HCT116 (cell line): Measurements from ENCODE around the gene PGS1. TPM values are rescaled to one million over a fixed set of nuclear protein-coding genes. Genes with fewer than 3 reads are reported as not detected.

Experiments
- ATAC-seq: fragments of 200-7000 bp; cut with Tn5 transposase; 2 replicates; pipeline ENCODE4 v1.9.1; 2020; ENCODE audit warnings: mild to moderate bottlenecking, moderate library complexity
- BruUV-seq: library from RNA; stranded (reverse); fragments of 400-500 nt; replicated peaks from 2 replicates; lab custom pipeline; 2021; lab: Mats Ljungman, UMichigan
- CTCF ChIA-PET: fragments of 300-600 bp; sonication (Branson Sonifier 250); formaldehyde crosslinking; loops from one replicate; lab custom pipeline; 2021; ENCODE audit warnings: antibody characterized with exemption; lab: Charles Lee
- POLR2A ChIA-PET: fragments of 300-600, 350-600 bp; sonication (Branson Sonifier 250); formaldehyde crosslinking; loops from one replicate; lab custom pipeline; 2021; ENCODE audit warnings: antibody characterized with exemption; lab: Charles Lee
- RAD21 ChIA-PET, 2 experiments: fragments of 300-600 bp; sonication (Branson Sonifier 250); formaldehyde crosslinking; loops; one replicate each; lab custom pipeline; 2023; ENCODE audit warnings: low total read pairs in 2 of 2; ENCODE audit not compliant: uncharacterized antibody in 2 of 2, unreplicated experiment in 2 of 2, low non-redundant PET in 1 of 2; lab: Charles Lee
- DNase-seq: peaks from one replicate; pipeline ENCODE4 v3.0.0-alpha.2; 2010; ENCODE audit warnings: low read depth, low spot score
- H2AFZ ChIP-seq: fragments of 200-600 bp; shearing (Covaris generic), sonication (generic); 2 replicates; pipeline ENCODE4 v1.6.1; 2017; ENCODE audit warnings: low read depth, mixed run types, mixed read lengths, antibody characterized with exemption, low read length; ENCODE audit not compliant: poor library complexity, severe bottlenecking
- H3K27ac ChIP-seq: 2 replicates; pipeline ENCODE4 v1.5.1; 2012; ENCODE audit warnings: low read depth, low read length
- H3K27me3 ChIP-seq: fragments of 200-600 bp; sonication (generic); 2 replicates; pipeline ENCODE4 v1.6.1; 2016; ENCODE audit warnings: mixed run types, low read length, mixed read lengths; ENCODE audit not compliant: insufficient read depth
- H3K36me3 ChIP-seq, 2 experiments: fragments of 200-500 bp in 1 of 2; fragments of 200-600 bp in 1 of 2; sonication (Bioruptor generic) in 1 of 2; sonication (generic) in 1 of 2; 2 replicates each; pipeline versions ENCODE4 v1.5.1 to v1.6.1; 2014 to 2016; ENCODE audit warnings: low read length in 2 of 2, inconsistent platforms in 1 of 2, mixed read lengths in 1 of 2, mixed run types in 1 of 2; ENCODE audit not compliant: insufficient read depth in 2 of 2, control insufficient read depth in 1 of 2
- H3K4me1 ChIP-seq, 2 experiments: fragments of 200-600 bp in 1 of 2; sonication (generic) in 1 of 2; 2 replicates each; pipeline versions ENCODE4 v1.5.1 to v1.6.1; 2012 to 2017; ENCODE audit warnings: low read length in 2 of 2, inconsistent platforms in 1 of 2, mild to moderate bottlenecking in 1 of 2, mixed read lengths in 1 of 2, mixed run types in 1 of 2, moderate library complexity in 1 of 2; ENCODE audit not compliant: insufficient read depth in 2 of 2, control insufficient read depth in 1 of 2
- H3K4me2 ChIP-seq: fragments of 200-600 bp; sonication (generic); 2 replicates; pipeline ENCODE4 v1.6.1; 2017; ENCODE audit warnings: mixed run types, low read length, mixed read lengths
- H3K4me3 ChIP-seq, 2 experiments: fragments of 200-600 bp in 1 of 2; sonication (generic) in 1 of 2; replicated peaks in 1 of 2; 2 replicates each; pipeline ENCODE4 v1.5.1; 2011 to 2016; ENCODE audit warnings: low read length in 2 of 2, control low read depth in 1 of 2, low read depth in 1 of 2, mild to moderate bottlenecking in 1 of 2, mixed read lengths in 1 of 2, mixed run types in 1 of 2
- H3K79me2 ChIP-seq: fragments of 200-600 bp; sonication (generic); 2 replicates; pipeline ENCODE4 v1.6.1; 2017; ENCODE audit warnings: mild to moderate bottlenecking, mixed run types, low read length, moderate library complexity, mixed read lengths; ENCODE audit not compliant: insufficient read depth
- H3K9ac ChIP-seq: fragments of 200-600 bp; sonication (generic); 2 replicates; pipeline ENCODE4 v1.6.1; 2016; ENCODE audit warnings: low read length, mixed read lengths
- H3K9me2 ChIP-seq: fragments of 200-600 bp; sonication (generic), shearing (Covaris generic); 2 replicates; pipeline ENCODE4 v1.6.1; 2017; ENCODE audit warnings: mixed run types, mild to moderate bottlenecking, moderate library complexity; ENCODE audit not compliant: insufficient read depth
- H3K9me3 ChIP-seq, 2 experiments: fragments of 200-500 bp in 1 of 2; fragments of 200-600 bp in 1 of 2; sonication (Bioruptor generic) in 1 of 2; sonication (generic) in 1 of 2; 2 replicates each; pipeline ENCODE4 v1.6.1; 2014 to 2017; ENCODE audit warnings: low read length in 2 of 2, mixed read lengths in 2 of 2, inconsistent platforms in 1 of 2, low read depth in 1 of 2, mild to moderate bottlenecking in 1 of 2, mixed run types in 1 of 2, moderate library complexity in 1 of 2; ENCODE audit not compliant: control insufficient read depth in 1 of 2, insufficient read depth in 1 of 2
- H4K20me1 ChIP-seq: fragments of 200-600 bp; sonication (generic), shearing (Covaris generic); 2 replicates; pipeline ENCODE4 v1.6.1; 2017; ENCODE audit warnings: mixed run types, mild to moderate bottlenecking, moderate library complexity; ENCODE audit not compliant: insufficient read depth
- CBX3 ChIP-seq: IDR thresholded peaks from 2 replicates; pipeline ENCODE4 v1.6.1; 2012; ENCODE audit warnings: low read depth
- CEBPB ChIP-seq: IDR thresholded peaks from 2 replicates; pipeline ENCODE4 v1.6.1; 2012; ENCODE audit warnings: low read depth
- EZH2phosphoT487 ChIP-seq: fragments of 200-600 bp; IDR thresholded peaks from 2 replicates; pipeline ENCODE4 v1.6.1; 2018; ENCODE audit warnings: antibody characterized with exemption, borderline replicate concordance
- JUND ChIP-seq: IDR thresholded peaks from 2 replicates; pipeline ENCODE4 v1.6.1; 2012
- POLR2A ChIP-seq: IDR thresholded peaks from 2 replicates; pipeline ENCODE4 v1.7.0; 2011; ENCODE audit warnings: borderline replicate concordance; ENCODE audit not compliant: insufficient read depth, insufficient read length; ENCODE audit errors: extremely low read depth
- POLR2AphosphoS5 ChIP-seq: IDR thresholded peaks from 2 replicates; pipeline ENCODE4 v1.6.1; 2011; ENCODE audit warnings: mild to moderate bottlenecking, low read depth, low read length, moderate library complexity
- SIN3A ChIP-seq: IDR thresholded peaks from 2 replicates; pipeline ENCODE4 v1.6.1; 2012; ENCODE audit warnings: low read depth
- SP1 ChIP-seq: IDR thresholded peaks from 2 replicates; pipeline ENCODE4 v1.6.1; 2012; ENCODE audit warnings: low read depth
- SRF ChIP-seq: IDR thresholded peaks from 2 replicates; pipeline ENCODE4 v1.6.1; 2012; ENCODE audit warnings: low read depth
- TCF7L2 ChIP-seq: IDR thresholded peaks from 2 replicates; pipeline ENCODE4 v1.7.0; 2011; ENCODE audit warnings: borderline replicate concordance, inconsistent platforms; ENCODE audit not compliant: insufficient read depth, insufficient read length; ENCODE audit errors: extremely low read depth
- YY1 ChIP-seq: IDR thresholded peaks from 2 replicates; pipeline ENCODE4 v1.6.1; 2011; ENCODE audit warnings: low read length, low read depth, moderate library complexity, mild to moderate bottlenecking; ENCODE audit not compliant: insufficient replicate concordance; ENCODE audit errors: extremely low read depth
- ZFX ChIP-seq: fragments of 450-650 bp; IDR thresholded peaks from 2 replicates; pipeline ENCODE4 v1.6.1; 2017
- ZNF274 ChIP-seq: fragments of 200-500 bp; sonication (Bioruptor generic); IDR thresholded peaks from 2 replicates; pipeline ENCODE4 v1.6.1; 2014; ENCODE audit warnings: mild to moderate bottlenecking, low read depth, low read length, inconsistent platforms
- intact Hi-C: fragments of 100-400 bp; cut with micrococcal nuclease; formaldehyde crosslinking; loops from 2 replicates; pipeline ENCODE4 v1.10.0; 2022
- total RNA-seq: library from RNA; stranded (reverse); gene quantifications from one replicate; pipeline ENCODE4 v1.2.1, GENCODE V29; 2021; ENCODE audit not compliant: unreplicated experiment
- TF ChIP-seq, protein P1 (sequence below): IDR thresholded peaks from 2 replicates; pipeline ENCODE4 v1.6.1; 2012
- TF ChIP-seq, protein P2 (sequence below), 3 experiments: fragments of 200-600 bp in 1 of 3; sonication (generic) in 1 of 3; IDR thresholded peaks in 2 of 3; conservative IDR thresholded peaks in 1 of 3; 2 replicates each; pipeline ENCODE4 v1.5.1; 2012 to 2017; ENCODE audit warnings: low read depth in 2 of 3, low read length in 2 of 3, antibody characterized with exemption in 1 of 3, borderline replicate concordance in 1 of 3, control low read depth in 1 of 3, mild to moderate bottlenecking in 1 of 3, mixed read lengths in 1 of 3, mixed run types in 1 of 3, moderate library complexity in 1 of 3; ENCODE audit not compliant: insufficient read depth in 1 of 3
- TF ChIP-seq, protein P3 (sequence below): IDR thresholded peaks from 2 replicates; pipeline ENCODE4 v1.6.1; 2011; ENCODE audit warnings: mild to moderate bottlenecking, low read length, moderate library complexity; ENCODE audit not compliant: insufficient replicate concordance; ENCODE audit errors: extremely low read depth

PGS1 gene
- total RNA-seq, 1 experiment from 2014 or later: 44.4 TPM

DNA sequence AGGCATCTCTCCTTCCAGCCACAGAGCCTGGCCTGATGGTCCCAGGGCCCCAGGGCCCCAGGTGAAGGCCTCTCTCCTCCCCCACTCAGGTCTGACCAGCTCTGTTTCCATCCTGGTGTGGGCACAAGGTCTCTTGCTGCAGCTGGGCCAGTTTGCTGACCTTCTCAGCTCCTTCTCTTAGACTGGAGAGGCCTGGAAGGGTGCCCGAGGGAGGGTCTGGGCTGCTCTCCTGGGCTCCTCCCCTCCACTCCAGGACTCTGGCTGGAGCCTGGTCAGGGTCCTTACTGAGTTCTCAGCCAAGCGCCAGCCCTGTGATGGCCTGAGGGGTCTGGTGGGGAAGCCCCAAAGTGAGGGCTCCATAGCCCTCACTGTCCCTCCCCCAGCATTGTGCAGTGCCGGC lies 31.0 kb upstream of the PGS1 start (continued):
- no peak for TF ChIP-seq POLR2AphosphoS5
- no peak for TF ChIP-seq EZH2phosphoT487
- TF ChIP-seq CEBPB: no peak
- TF ChIP-seq SP1: no peak
- no peak for TF ChIP-seq CBX3
- TF ChIP-seq ZNF274: no peak
- no peak for TF ChIP-seq ZFX
- TF ChIP-seq JUND: no peak
- TF ChIP-seq, protein P1, sequence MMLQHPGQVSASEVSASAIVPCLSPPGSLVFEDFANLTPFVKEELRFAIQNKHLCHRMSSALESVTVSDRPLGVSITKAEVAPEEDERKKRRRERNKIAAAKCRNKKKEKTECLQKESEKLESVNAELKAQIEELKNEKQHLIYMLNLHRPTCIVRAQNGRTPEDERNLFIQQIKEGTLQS: no peak
- TF ChIP-seq, protein P2, sequence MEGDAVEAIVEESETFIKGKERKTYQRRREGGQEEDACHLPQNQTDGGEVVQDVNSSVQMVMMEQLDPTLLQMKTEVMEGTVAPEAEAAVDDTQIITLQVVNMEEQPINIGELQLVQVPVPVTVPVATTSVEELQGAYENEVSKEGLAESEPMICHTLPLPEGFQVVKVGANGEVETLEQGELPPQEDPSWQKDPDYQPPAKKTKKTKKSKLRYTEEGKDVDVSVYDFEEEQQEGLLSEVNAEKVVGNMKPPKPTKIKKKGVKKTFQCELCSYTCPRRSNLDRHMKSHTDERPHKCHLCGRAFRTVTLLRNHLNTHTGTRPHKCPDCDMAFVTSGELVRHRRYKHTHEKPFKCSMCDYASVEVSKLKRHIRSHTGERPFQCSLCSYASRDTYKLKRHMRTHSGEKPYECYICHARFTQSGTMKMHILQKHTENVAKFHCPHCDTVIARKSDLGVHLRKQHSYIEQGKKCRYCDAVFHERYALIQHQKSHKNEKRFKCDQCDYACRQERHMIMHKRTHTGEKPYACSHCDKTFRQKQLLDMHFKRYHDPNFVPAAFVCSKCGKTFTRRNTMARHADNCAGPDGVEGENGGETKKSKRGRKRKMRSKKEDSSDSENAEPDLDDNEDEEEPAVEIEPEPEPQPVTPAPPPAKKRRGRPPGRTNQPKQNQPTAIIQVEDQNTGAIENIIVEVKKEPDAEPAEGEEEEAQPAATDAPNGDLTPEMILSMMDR (IDR thresholded peaks at IDR 0.05 in 2 of 3, conservative IDR thresholded peaks at IDR 0.05 in 1 of 3; ENCODE audit: borderline replicate concordance in 1 of 3, insufficient read depth in 1 of 3, low read depth in 2 of 3, low read length in 2 of 3): no peak
- no peak for TF ChIP-seq SIN3A
- no peak for TF ChIP-seq YY1

DNA sequence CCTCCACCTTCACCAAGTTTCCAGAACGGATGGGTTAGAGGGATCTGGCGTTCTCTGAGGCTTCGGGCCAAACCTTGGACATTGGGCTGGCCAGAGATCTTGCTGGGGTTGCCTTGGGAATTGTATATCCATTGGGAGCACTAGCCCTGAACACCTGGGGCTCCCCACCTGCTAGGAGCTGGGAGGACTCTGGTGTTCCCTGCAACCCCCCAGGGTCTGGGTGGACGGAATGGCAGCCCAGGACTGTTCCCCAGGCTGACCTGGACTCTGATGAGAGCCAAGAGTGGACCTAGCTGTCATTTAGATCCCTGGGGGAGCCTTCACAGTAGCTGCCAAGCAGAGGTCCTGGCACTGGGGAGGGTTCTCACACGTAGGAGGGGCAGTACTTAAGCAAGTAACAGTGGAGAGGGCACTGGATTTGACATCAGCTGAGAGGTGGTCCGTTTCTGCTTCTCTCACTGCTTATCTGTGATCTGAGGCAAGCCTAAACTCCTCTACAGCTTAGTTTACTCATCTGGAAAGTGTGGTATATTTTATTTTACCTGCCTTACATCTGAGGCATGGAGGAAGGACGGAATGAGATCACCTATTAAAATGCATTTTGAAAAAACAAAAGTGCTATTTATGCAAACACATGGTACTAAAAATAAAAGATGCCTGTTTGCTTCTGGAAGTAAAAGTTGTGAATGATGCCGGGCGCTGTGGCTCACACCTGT lies 30.2 kb upstream of the PGS1 start:
- DNase-seq (no peak), ATAC-seq (no peak)
- ChIA-PET RAD21 (no interaction called here), CTCF (interaction anchor here (0.7 to 1.0 kb wide), 2 partner anchors 12 to 529 kb away, joined by 3 read pairs; no protein-coding TSS in a partner anchor), POLR2A (interaction anchor here (1.2 to 1.8 kb wide), 2 partner anchors 8 to 19 kb away, joined by 4 to 6 read pairs; no protein-coding TSS in a partner anchor)
- H3K27me3 ChIP-seq: no peaks in the 10 kb centered on the region
- H3K4me1 ChIP-seq: peaks cover 40 to 76% of the 10 kb centered on the region in 2 experiments
- intact Hi-C loops: no loop called here
- H3K4me3 ChIP-seq: no peak overlapping the region
- H2AFZ ChIP-seq: no peak overlapping the region
- no peaks in the 10 kb centered on the region for H3K36me3 ChIP-seq
- no TSS peak for BruUV-seq
- no peaks in the 10 kb centered on the region for H4K20me1 ChIP-seq
- no peaks in the 10 kb centered on the region for H3K9me3 ChIP-seq
- no peak overlapping the region for H3K9ac ChIP-seq
- no peak overlapping the region for H3K4me2 ChIP-seq
- no peaks in the 10 kb centered on the region for H3K79me2 ChIP-seq
- TF ChIP-seq, protein P2 (IDR thresholded peaks at IDR 0.05 in 2 of 3, conservative IDR thresholded peaks at IDR 0.05 in 1 of 3; ENCODE audit: borderline replicate concordance in 1 of 3, insufficient read depth in 1 of 3, low read depth in 2 of 3, low read length in 2 of 3): no peak
- no peak for TF ChIP-seq SIN3A
- TF ChIP-seq POLR2A: no peak
- TF ChIP-seq TCF7L2: no peak
- TF ChIP-seq ZNF274: no peak
- TF ChIP-seq, protein P3, sequence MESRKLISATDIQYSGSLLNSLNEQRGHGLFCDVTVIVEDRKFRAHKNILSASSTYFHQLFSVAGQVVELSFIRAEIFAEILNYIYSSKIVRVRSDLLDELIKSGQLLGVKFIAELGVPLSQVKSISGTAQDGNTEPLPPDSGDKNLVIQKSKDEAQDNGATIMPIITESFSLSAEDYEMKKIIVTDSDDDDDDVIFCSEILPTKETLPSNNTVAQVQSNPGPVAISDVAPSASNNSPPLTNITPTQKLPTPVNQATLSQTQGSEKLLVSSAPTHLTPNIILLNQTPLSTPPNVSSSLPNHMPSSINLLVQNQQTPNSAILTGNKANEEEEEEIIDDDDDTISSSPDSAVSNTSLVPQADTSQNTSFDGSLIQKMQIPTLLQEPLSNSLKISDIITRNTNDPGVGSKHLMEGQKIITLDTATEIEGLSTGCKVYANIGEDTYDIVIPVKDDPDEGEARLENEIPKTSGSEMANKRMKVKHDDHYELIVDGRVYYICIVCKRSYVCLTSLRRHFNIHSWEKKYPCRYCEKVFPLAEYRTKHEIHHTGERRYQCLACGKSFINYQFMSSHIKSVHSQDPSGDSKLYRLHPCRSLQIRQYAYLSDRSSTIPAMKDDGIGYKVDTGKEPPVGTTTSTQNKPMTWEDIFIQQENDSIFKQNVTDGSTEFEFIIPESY: no peak
- TF ChIP-seq CBX3: no peak
- TF ChIP-seq CEBPB: no peak
- TF ChIP-seq SRF: no peak
- TF ChIP-seq SP1: no peak
- TF ChIP-seq, all 23 proteins: peak for 0
- no peaks in the 10 kb centered on the region for H3K9me2 ChIP-seq
- no peak overlapping the region for H3K27ac ChIP-seq
